Adipose tissue (tissue), 3 donors: ENCODE measurements around the gene CAV1. TPM values are rescaled to one million over a fixed set of nuclear protein-coding genes. Genes with fewer than 3 reads are reported as not detected.
"Not testable (repeated sequence)": the region's sequence is repeated elsewhere in the genome, so short reads cannot be mapped to it uniquely, and the experiment has no call there.

Experiments used
- H3K27ac ChIP-seq: one replicate; pipeline ENCODE4 v1.5.1; 2013; ENCODE audit warnings: low read depth, low read length
- WGBS, 3 donors: extraction: QIAGEN DNeasy Blood & Tissue Kit; methylation state at CpG; one replicate each; pipeline ENCODE4 v1.1.7; 2013; 5-methylcytosine and 5-hydroxymethylcytosine counted together
- polyA plus RNA-seq, 3 donors: library from polyadenylated mRNA; stranded (reverse); fragments of 200-250 nt; gene quantifications; one replicate each; pipeline ENCODE4 v1.2.3, GENCODE V29; 2013
- donor health status: healthy with polysubstance abuse.
- donor health status: Bipolar disorder and iron deficiency.
- donor health status: healthy.

CAV1 gene
- polyA plus RNA-seq, 3 donors: 41.4 to 407 (median 203) TPM

DNA sequence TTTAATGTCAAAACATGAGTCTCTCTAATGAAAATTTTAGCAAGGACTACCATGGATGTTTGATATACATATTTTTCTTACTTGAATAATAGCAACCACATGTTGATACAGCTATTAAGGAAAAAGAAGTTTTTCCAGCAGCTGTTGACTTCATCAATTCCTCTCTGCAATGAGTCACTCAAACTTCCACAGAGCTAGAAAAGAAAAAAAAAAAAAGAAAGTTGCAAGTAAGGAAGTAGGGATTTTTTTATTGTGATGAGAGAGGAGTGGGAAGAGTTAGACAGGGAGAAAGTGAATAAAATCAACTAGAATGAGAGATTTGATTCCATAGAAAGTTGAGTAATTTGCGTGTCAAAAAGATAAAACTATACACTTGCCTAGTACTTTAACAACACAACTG, 46.2 kb downstream of the CAV1 start:
- 70 to 87% (median 76%) methylated on average over 1 of the region's 1 CpG for WGBS, 3 donors
- no peak overlapping the region for H3K27ac ChIP-seq

DNA sequence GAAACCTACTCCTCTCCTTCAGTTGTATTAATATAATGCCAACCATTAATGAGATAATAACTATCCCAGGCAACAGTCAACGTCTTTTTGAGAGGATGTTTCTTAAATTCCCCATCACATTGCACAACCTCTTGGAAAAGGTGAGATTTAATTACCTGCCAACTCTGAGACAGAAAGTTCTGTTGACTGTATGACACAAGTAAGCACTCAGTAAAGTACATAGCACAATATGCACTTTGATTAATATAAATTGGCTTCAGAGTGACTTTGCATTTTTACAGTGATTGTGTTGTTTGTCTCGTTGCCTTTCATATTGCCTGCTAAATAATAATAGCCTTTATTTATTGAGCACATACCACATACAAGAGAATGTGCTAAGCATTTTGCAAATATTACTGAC, 46.7 kb downstream of the CAV1 start:
- 56 to 61% (median 60%) methylated on average over 2 of the region's 2 CpGs for WGBS, 3 donors
- H3K27ac ChIP-seq: no peak overlapping the region

DNA sequence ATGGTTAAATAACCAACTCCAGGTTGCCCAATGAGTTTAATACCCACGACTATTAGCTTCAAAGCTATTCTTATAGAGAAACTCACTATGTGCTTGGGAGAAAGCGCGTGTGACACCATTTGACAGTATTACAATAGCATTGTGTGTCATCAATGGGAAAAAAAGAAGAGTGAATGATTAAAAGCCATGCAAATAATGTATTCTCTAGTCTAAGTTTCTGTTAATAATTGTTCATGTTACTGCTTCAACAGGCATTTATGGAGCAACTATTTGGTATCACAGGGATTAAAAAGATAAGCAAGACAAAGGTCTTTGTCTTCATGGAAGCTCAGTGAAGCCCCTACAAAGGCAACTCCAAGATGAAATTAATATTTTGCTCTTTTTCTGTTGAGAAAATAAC, 47.2 kb downstream of the CAV1 start:
- H3K27ac ChIP-seq: no peak overlapping the region
- WGBS, 3 donors: 89 to 97% (median 95%) methylated on average over 3 of the region's 3 CpGs

DNA sequence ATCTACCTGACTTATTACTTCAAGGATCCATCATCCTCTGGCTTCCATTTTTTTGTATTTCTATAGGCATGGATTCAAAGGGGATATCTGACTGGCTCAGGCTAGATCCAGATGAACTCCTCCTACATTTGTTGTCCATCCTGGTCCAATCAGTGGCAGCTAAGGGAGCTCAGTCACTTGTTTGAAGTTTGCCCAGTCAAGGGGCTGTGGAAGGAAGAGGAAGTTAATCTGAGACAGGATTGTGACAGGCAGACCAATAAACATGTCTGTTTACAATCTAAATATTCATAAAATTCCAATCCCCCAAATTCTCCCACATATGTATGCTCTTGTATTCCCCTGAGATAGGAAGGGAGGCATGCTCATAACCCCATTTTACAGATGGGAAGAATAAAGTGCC, 48.7 kb downstream of the CAV1 start:
- no peak overlapping the region for H3K27ac ChIP-seq

DNA sequence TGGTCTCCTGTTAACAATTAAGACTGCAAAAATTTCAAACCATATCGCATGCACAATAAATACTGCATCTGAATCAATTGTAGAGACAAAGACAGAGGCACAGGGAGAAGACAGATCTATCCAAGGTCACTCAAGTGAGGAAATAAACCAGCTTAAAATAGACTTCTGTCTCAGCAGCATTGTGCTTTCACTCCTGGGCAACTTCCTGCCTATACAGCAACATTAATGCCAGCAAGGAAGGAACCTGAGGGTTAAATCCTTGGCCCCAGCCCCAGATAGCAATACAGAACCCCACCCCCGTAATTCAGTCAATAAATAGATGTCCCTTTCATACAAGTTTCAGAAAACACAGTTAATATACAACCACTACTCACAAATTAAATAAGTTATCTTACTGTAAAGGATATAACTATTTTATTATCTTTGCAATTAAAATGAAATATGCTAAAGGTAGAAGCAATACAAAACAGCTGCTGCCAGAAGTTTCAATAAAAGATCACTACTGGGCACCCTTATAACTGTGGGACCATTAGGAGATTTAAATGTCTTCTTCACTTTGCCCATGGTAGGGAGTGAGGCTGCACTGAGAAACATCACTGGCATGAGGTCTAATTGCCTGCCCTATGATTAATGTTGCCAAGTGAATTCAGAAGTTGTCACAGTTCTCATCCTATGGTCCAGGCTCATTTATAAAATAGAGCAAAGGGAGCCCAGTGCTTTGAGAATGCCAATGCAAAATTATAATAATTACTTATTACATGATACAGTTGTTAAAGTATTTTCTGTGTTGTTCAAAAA, 49.4 kb downstream of the CAV1 start:
- WGBS, 3 donors: 53 to 54% (median 53%) methylated on average over 2 of the region's 2 CpGs
- no peak overlapping the region for H3K27ac ChIP-seq

DNA sequence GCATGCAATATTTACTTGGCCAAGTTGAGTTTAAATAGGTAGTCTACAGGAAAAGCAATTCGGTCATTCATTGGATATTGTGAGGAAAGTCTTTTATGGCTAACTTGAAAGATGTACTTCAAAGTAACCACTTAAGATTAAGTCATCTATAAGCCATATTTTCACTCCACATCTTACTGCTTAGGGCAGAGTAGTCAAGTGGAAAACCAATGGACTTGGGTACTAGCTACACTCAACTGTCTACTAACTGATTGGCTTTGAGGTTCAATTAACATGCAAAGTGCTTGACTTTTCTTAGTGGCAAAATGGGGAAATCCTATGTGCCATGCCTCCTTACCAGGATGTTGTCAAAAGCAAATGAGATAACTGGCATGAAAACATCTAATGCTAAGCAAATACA, 51.0 kb downstream of the CAV1 start:
- H3K27ac ChIP-seq: no peak overlapping the region
- 80 to 97% (median 91%) methylated on average over 1 of the region's 1 CpG for WGBS, 3 donors

DNA sequence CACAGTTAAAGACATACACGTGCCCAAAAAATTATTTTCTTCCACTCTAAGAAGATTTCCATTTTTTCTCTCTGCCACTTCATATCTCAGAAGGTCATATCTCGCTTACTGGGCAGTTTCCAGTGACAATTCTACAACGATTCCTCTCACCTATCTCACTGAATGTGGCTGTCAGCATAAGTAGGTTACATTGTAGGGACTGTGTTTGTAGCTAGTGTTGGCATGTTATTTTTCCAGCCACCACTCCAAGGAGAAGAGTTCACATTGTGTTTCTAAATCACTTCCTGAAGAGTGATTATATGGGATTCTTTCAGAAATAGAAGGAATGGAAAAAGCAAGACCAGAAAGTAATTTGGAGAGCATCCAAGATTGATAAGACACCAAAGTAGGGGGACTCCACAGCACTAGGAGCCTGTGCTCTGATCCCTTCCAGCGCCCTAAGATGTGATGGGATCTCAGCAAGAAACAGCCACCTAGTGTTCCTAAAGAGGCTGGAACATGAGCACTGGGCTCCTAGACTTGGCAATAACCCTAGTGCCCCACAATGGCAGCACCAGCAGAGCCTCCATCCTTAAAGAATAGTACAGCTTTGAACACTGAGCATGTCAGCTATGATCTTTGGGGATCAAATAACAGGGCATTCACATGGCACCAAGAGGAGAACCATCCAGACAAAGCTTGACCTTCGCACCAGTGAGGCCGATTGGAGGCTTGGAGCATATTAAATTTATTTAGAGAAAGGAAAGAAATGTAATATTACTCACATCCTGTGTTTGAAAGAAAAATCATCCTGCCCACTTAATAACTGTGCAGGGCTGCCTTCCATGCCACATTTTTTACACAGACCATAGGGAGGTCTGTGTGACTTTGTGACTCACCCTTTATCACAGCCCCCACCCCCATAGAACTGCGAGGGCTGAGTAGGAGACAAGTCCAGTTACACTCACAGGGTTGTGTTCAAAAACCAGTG, 51.8 kb downstream of the CAV1 start:
- peak overlapping the region; percentile 57 for H3K27ac ChIP-seq
- 71 to 80% (median 76%) methylated on average over 7 of the region's 7 CpGs for WGBS, 3 donors

DNA sequence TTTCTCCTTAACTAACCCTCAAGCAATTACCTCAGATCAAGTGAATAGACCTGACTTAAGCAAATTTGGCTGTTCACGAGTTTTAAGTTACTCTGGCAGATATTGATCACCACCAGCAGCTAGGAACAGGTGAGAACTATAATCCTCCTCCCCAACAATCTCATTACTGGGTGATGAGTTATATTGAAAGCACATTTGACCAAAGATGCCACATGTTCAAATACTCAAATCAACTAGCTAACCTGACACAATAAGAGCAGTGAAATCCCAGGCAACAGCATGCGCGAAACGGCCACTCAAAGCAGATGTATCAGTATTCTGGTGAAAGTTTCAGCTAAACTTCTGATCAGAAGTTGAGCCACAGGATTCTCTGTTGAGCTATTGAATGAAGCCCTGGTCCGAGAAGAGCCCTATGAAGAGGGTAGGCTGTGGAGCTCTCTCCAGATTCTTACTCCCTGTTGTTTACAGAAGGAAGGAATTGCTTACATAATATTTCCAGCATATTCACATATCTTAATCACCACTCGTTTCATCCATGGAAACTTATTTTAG, 52.6 kb downstream of the CAV1 start:
- WGBS, 3 donors: 49 to 74% (median 64%) methylated on average over 6 of the region's 6 CpGs
- no peak overlapping the region for H3K27ac ChIP-seq

DNA sequence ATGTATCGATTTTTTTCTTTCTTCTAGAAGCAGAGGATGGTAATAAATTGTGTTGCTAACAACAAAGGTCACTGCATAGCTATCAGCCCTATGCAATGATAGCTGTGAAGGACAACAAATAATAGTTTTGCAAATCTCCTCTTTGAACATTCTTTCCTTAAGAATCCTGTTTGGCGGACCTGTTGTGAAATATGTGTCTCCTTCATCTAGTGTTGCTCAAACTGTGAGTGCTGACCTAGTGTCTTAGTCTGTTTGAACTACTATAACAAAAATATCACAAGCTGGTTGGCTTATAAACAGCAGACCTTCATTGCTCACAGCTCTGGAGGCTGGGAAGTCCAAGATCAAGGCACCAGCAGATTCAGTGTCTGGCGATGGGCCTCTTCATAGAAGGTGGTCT, 53.7 kb downstream of the CAV1 start:
- H3K27ac ChIP-seq: no peak overlapping the region

DNA sequence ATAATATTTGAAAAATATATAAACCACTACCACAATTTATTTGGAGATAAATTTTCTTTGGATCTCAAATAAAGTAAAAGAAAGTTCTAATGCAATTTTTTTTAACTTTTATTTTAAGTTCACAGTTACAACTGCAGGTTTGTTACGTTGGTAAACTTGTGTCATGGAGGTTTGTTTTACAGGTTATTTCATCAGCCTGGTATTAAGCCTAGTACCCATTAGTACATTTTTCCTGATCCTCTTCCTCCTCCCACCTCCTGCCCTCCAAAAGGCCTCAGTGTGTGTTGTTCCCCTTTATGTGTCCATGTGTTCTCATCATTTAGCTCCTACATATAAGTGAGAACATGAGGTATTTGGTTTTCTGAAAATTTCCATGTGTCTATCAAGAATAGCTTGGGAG, 54.5 kb downstream of the CAV1 start:
- H3K27ac ChIP-seq: no peak overlapping the region
- WGBS, 3 donors: 59 to 94% (median 81%) methylated on average over 1 of the region's 1 CpG

More for the DNA sequence above, 53.7 kb downstream of the CAV1 start:
- WGBS, 3 donors: 85 to 93% (median 88%) methylated on average over 3 of the region's 3 CpGs

DNA sequence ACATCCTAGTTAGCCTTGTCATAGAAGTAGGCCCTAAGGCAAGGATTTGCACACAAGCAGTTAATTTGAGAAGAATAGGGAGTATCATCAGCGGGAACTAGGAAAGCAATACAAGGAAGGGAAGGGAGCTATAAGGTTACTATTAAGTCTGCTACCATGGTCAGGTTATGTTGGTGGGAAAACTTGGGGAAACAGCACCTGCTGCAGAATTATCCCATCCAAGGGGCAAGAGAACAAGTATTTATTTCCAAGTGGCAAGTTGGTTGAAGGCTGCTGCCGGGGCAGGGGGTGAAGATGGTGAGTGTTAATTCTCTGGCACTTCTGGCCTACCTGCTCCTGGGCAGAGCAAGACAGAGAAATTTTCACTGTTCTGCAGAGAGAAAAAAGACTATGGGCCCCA, 55.0 kb downstream of the CAV1 start:
- 49 to 96% (median 94%) methylated on average over 2 of the region's 2 CpGs for WGBS, 3 donors
- H3K27ac ChIP-seq: no peak overlapping the region

DNA sequence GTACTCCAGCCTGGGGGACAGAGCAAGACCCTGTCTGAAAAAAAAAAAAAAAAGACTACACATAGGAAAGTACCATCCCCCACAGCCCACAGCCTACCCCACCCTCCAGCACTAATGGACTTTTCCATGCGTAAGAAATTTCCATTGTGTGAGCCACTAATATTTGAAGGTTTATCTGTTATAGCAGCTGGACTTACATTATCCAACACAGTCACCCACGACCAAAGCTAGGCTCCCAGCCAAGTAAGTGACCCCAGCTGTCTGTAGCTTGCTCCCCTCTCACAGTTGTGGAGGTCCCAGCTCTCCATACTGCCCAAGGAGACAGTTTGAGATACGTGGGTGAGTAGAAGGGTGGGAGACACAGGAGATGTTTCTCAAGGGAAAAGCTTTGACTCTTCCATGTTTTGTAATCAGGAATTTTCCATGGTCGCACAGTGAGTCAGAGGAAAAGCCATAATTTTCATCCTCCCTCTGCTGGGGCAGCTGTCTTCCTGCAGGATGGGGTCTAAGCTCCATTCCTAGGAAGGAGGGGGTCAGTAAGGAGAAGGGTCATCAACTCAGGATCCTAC, 57.4 kb downstream of the CAV1 start:
- WGBS, 3 donors: 65 to 75% (median 70%) methylated on average over 4 of the region's 4 CpGs
- H3K27ac ChIP-seq: no peak overlapping the region

DNA sequence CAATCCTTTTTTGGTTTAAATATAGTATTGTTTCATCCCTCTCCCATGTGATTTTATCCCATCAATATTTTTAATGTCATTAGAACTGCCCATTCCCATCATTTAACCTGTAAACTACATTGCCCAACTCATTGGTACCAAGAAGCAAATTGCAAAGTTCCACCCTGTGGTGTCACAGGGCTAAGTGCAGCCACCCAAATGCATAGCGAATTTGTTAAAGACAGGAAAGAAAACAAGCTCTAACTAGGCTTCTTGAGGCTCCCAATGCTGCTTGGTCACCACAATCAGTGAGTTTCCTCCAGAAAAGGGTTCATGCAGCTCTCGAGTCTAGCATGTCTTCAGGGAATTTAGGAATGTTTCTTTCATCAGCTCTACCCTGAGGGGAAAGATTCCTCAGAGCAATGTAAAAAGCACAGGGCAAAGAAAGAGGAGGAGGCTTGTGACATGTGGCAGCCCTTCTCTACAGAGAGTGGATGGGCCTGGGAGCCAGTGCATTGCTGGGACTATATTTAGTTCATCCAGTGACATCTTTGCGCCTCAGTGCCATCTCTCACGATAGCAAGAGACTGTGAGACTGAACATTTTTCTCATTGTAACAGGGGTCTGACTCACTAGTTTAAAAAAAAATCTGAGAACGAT, 58.1 kb downstream of the CAV1 start:
- 51 to 82% (median 56%) methylated on average over 5 of the region's 5 CpGs for WGBS, 3 donors
- no peak overlapping the region for H3K27ac ChIP-seq

DNA sequence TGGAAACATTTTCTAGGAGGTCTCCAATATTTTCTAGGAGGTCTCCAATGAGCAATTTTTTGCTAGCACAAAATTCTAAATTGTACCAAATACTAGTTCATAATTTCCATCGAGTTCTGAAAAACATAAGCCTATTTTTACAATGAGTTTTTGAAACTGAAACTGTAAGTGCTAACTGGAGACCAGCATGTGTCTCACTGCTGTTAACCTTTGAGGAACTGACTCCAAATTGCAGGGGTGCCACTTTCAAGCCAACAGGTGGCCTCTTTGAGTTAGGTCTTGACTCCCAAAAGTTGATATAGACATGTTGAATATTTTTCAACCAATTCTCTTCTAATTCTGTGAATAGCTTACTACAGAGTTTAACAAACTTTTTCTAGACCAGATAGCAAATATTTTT, 58.8 kb downstream of the CAV1 start:
- 5 to 68% (median 9%) methylated on average over 1 of the region's 1 CpG for WGBS, 3 donors

DNA sequence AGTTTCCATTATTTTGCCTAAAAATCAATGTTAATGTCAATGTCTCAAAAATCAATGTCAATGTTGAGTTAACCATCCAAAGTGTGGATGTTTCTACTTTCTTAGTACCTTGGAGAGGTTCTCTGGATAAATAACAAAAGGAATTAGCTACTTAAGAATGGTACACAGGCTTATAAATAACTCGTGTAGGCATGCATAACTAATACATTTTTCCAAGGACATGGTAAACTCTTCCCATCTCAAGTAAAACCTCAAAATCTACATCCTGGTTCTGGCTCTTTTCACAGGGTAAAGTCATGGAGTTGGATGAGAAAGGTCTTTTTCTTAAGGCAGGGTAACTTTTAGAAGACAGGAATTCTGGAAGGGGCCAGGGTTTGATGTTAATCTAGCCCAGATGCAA, 59.9 kb downstream of the CAV1 start:
- 50 to 88% (median 81%) methylated on average over 1 of the region's 1 CpG for WGBS, 3 donors
- no peak overlapping the region for H3K27ac ChIP-seq

More for the DNA sequence above, 58.8 kb downstream of the CAV1 start:
- no peak overlapping the region for H3K27ac ChIP-seq

DNA sequence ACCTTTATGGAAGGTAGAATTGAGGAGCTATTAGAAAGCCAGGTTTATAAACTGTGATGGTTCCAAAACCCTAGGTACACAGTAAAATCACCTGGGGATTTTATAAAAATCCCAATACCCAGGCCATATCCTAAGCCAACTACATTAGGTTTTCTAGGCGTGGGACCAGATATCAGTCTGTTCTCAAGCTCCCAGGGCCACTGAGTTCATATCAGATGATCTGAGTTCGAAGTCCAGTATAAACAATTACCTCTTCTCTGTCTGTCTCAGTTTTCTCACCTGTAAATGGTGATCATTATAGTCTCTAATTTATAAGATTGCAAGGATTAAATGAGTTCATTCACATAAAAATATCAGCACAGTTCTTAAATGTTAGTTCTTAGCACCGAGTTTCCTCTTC, 60.6 kb downstream of the CAV1 start:
- WGBS, 3 donors: 60 to 93% (median 91%) methylated on average over 3 of the region's 3 CpGs
- H3K27ac ChIP-seq: no peak overlapping the region

DNA sequence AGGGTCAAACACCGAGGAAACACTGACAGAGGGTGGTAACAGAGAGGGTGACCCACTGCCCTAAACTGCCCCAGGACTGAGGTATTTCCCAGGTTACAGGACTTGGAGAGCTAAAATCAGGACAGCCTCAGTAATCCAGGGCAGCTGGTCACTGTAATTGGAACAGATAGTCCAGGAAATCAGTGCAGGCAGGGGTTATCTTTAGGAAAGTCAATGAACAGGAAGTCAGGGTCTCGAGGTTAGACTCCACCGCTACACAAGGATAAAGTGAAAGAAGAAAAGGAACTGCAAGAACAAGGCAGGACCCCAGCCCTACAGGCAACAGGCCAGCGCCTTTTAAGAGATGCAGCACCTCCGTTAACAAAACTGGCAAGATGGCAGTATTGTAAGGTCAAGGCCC, 61.1 kb downstream of the CAV1 start:
- 79 to 92% (median 82%) methylated on average over 5 of the region's 5 CpGs for WGBS, 3 donors

DNA sequence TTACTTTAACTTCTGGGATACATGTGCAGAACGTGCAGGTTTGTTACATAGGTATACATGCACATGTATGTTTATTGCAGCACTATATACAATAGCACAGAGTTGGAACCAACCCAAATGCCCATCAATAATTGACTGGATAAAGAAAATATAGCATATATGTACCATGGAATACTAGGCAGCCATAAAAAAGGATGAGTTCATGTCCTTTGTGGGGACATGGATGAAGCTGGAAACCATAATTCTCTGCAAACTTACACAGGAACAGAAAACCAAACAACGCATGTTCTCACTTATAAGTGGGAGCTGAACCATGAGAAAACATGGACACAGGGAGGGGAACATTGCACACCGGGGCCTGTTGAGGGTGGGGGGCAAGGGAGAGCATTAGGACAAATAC, 62.4 kb downstream of the CAV1 start:
- 95 to 99% (median 98%) methylated on average over 3 of the region's 3 CpGs for WGBS, 3 donors

More for the DNA sequence above, 61.1 kb downstream of the CAV1 start:
- H3K27ac ChIP-seq: no peak overlapping the region

More for the DNA sequence above, 62.4 kb downstream of the CAV1 start:
- not testable (repeated sequence) for H3K27ac ChIP-seq
